Suppressor macrophage (primary cell): ENCODE data around the gene GMEB2.

ENCODE experiments used
- DNase-seq, 4 experiments: peaks; one replicate each; pipeline ENCODE4 v3.0.0-alpha.2; 2020 to 2022

GMEB2 gene

GRCh38 chr20:63558804-63559484, 68.0 kb downstream of the GMEB2 start:
- DNase-seq: no peak

GRCh38 chr20:63557481-63557891, 69.4 kb downstream of the GMEB2 start:
- DNase-seq: no peak

- no peak for DNase-seq
Measured at GRCh38 chr20:63556873-63557478, 69.9 kb downstream of the GMEB2 start.

DNA sequence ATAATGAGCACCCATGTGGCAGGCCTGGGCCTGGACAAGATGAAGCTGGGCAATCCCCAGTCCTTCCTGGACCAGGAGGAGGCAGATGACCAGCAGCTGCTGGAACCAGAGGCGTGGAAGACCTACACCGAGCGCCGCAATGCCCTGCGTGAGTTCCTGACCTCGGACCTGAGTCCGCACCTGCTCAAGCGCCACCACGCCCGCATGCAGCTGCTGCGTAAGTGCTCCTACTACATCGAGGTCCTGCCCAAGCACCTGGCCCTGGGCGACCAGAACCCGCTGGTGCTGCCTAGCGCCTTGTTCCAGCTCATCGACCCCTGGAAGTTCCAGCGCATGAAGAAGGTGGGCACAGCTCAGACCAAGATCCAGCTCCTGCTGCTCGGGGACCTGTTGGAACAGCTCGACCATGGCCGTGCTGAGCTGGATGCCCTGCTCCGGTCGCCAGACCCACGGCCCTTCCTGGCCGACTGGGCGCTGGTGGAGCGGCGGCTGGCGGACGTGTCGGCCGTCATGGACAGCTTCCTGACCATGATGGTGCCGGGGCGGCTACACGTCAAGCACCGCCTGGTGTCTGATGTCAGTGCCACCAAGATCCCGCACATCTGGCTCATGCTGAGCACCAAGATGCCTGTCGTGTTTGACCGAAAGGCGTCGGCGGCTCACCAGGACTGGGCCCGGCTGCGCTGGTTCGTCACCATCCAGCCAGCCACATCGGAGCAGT, 71.1 kb downstream of the GMEB2 start:
- no peak for DNase-seq

DNA sequence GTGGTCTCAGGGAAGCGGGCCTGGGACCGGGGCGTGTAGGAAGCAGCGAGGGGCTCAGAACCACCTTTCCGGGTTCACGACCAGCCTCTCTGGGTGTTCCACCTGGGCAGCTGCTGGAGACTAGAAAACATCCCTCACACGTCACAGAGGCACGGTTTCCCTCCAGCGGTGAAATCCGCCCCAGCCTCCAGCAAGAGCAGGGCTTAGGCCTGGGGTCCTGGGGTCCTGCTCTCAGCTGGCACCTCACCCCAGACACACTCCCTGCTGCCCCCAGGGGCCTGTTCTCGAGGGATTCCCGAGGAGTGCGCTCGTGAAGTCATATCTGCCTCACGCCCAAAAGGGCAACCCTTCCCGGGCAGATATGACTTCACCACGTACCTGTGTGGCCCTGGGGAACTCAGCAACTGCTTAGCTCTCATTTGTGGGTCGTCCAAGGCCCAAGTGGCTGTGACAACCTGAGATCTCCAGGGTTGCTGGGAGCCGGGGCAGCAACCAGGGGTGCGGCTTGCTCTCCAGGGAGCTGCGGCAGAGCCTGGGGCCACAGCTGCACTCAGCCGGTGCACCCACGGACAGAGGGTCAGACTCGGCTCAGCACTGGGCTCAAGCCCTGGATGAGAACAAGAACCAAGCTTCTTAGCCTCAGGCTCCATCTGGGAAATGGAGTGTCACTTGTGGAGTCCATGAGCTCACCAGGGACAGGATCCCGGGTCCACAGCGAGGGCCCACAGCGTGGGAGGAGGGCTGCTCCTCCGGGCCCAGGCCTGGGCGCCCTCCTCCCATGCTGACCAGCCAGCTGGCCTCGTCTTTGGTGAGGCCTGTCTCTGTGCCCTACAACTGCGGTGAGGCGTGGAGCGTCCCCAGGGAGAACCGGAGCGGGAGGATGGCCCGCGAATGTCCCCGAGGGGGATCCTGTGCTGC, 72.3 kb downstream of the GMEB2 start:
- DNase-seq: no peak

GRCh38 chr20:63553933-63554290, 73.0 kb downstream of the GMEB2 start, which contains the start of gene FNDC11:
TSS of gene FNDC11 (plus strand) at chr20:63554159. CDS start at chr20:63555664, 1,505 bp downstream.
- peak in 3 of 4 experiments; percentile 23 to 52 (median 35) for DNase-seq

GRCh38 chr20:63553251-63553932, 73.5 kb downstream of the GMEB2 start:
- peak; percentile 55 to 72 (median 60) for DNase-seq

DNA sequence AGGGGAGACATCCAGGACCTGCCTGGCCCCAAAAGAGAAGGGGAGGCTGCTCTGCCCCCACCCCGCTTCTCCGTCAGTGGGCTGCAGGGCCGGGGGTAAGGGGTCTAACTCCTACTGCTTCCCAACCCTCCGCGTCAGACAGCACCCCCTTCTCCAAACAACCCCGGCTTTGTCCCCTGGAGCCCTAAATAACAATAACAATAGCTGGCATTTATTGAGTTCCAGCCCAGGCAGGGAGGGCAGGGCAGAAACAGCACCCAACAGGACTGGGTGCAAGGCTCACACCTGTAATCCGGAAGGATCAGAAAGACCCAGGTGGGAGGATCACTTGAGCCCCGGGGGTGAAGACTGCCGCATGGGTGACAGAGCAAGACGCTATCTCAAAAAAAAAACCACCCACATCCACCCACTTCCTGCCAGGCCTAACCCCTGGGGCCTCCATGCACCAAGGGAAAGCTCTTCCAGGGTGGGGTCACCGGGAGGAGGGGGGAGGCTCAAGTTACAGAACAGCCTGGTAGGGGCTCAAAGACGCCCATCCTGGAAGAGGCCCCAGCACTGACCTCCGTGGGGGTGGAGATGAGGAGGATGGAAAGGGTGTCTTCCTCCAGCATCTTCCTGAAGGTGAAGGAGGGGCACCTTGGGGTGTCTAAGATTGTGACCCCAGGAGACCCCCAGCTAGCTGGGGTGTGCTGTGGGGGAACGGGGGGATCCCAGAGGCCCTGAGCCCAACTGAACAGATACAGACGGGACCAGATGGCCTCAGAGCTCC, 74.2 kb downstream of the GMEB2 start:
- DNase-seq: no peak

GRCh38 chr20:63551068-63551467, 75.8 kb downstream of the GMEB2 start:
- DNase-seq: no peak

GRCh38 chr20:63549679-63550282, 77.1 kb downstream of the GMEB2 start:
- no peak for DNase-seq

DNA sequence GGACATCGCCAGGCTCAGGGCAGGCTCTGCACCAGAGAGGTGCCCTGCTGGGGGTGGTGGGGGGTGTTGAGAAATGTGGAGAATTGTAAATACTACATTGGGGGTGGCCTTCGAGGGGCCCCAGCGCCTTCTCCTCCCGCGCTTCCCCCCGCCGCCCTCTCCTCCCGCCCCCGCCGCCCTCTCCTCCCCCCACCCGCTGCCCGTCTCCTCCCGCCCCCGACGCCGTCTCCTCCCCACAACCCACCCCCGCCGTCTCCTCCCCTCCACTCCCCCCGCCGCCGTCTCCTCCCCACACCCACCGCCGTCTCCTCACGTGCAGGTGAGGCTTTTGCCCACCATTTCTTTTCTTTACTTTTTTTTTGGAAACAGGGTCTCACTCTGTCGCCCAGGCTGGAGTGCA, 77.9 kb downstream of the GMEB2 start:
- no peak for DNase-seq

- DNase-seq: no peak
Measured at GRCh38 chr20:63548542-63548941, 78.4 kb downstream of the GMEB2 start.

DNA sequence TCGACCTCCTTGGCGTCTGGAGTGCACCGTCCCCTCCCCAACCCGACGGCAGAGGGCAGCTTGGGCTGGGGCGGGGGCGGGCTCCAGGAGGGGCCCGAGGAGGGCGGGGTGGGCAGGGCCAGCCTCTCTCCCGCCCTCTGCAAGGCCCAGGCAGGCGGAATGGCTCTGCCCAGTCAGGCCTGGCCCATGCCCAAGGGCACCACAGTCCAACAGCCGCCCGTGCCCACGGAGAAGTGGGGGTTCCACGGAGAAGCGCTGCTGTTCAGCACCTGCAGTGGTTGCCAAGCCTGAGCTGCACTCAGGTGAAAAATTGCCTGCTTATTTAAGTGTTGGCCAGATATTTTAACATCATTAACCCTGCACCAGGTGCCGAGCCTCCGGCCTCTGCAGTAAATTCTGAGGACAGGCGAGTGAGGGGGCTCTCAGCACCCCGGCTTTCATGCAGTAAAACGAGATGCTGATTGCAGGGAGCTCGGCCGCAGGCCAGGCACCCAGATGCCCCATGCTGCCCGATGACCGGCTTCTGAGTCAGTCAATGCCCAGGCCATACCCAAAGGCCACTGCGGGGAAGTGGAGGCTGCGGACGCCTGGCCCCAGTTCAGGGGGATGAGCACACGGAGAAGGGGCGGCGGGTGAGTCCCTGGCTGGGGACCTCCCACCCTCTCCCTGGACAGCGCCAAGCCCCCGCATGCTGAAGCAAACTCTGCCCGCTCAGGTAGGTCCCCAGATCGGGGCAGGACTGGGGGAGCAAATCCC, 79.0 kb downstream of the GMEB2 start, which contains the start of gene SRMS:
Gene SRMS, minus strand, starts transcription at position 25 of the 756 bp plus-strand sequence. CDS start 286 bp downstream, outside the sequence.
- no peak for DNase-seq

DNA sequence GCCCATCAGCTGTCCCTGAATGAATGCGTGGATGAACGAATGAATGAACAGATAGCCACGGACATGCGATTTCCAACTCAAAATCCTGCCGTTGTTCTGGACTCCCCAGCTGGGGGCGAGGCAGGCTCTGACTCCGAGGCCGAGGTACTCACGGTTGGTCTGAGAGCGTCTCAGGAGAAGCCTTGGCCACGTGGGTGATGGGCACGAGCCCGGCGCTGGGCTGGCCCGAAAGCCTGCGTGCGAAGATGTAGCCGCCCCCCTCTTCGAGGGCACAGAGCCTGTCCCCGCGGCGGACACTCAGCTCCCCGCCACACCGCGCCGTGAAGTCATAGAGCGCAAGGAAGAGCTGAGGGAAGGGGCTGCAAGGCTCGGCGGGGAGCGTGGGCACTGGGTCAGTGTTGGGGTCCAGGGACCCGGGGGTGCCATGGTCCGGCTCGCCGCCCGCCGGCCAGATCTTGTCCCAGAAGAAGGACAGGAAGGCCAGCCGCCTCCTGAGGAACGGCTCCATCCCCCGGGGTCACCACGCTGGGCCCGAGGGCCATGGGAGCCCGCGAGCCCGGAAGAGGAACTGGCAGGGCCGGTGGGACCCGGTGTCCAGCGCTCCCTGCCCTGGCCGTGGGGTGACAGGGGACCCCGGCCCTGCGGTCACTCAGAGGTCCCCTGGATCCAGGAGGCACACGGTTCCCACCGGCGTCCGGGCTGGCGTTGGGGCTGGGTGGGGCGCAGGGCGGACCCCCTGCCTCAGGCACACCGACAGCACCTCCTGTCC, 79.8 kb downstream of the GMEB2 start:
- no peak for DNase-seq

GRCh38 chr20:63546256-63546955, 80.5 kb downstream of the GMEB2 start:
- no peak for DNase-seq

DNA sequence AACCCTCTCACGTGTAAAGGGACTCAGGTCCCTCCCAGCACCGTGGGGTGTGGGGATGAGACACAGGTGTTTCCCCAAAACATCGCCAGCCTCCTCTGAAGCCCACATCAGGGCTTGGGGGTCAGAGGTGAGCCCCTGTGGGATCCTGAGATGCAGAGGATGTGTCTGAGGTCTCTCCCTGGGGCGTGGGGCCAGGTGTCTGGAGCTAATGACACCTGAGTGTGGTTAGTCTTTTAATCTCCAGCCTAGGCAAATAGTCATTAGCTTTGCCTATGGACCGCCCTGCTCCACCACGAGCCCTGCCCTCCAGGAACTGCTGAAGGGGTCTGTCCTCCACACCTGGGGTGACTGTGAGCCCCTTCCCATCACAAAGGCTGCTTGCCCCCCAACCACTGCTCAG, 81.1 kb downstream of the GMEB2 start:
- no peak for DNase-seq

- no peak for DNase-seq
Measured at GRCh38 chr20:63544958-63545516, 81.9 kb downstream of the GMEB2 start.
